Breast epithelium (tissue), 3 donors: ENCODE results near the gene CTTN.
A peak's percentile ranks its signal among the peaks of the same experiment; 100 is the strongest.

Source experiments
- CTCF ChIP-seq, 3 donors: fragments of 450-650 bp; IDR thresholded peaks; one replicate each; pipeline ENCODE4 v1.5.1; 2016 to 2017; ENCODE audit warnings: antibody characterized with exemption in 3 of 3, mild to moderate bottlenecking in 3 of 3, moderate library complexity in 3 of 3
- POLR2A ChIP-seq: fragments of 450-650 bp; IDR thresholded peaks from one replicate; pipeline ENCODE4 v1.6.1; 2016; ENCODE audit warnings: antibody characterized with exemption, mild to moderate bottlenecking, moderate library complexity

- TF ChIP-seq CTCF (IDR thresholded peaks at IDR 0.05): no peak
- peak; percentile 23 for TF ChIP-seq POLR2A
Measured at GRCh38 chr11:70399681-70400112, 1.4 kb downstream of the CTTN start.
